Measurements from ENCODE around the gene CLRN1. TPM values are rescaled to one million over a fixed set of nuclear protein-coding genes. Genes with fewer than 3 reads are reported as not detected.

CLRN1 gene
- total RNA-seq, 6 experiments from 2014 or later = not detected

GRCh38 chr3:150960708-150961684 lies 11.5 kb downstream of the CLRN1 start:
- Mint-ChIP-seq H3K4me3 (no peak overlapping the region), H3K4me1 (ENCODE audit: low read depth) (no peaks in the 10 kb centered on the region), H3K27me3 (ENCODE audit: insufficient read depth) (peaks cover 20% of the 10 kb centered on the region), H3K36me3 (ENCODE audit: low read depth) (no peaks in the 10 kb centered on the region), H3K9me3 (no peaks in the 10 kb centered on the region), H3K27ac (no peak overlapping the region)
- no peak for DNase-seq
- TF ChIP-seq, protein P1, sequence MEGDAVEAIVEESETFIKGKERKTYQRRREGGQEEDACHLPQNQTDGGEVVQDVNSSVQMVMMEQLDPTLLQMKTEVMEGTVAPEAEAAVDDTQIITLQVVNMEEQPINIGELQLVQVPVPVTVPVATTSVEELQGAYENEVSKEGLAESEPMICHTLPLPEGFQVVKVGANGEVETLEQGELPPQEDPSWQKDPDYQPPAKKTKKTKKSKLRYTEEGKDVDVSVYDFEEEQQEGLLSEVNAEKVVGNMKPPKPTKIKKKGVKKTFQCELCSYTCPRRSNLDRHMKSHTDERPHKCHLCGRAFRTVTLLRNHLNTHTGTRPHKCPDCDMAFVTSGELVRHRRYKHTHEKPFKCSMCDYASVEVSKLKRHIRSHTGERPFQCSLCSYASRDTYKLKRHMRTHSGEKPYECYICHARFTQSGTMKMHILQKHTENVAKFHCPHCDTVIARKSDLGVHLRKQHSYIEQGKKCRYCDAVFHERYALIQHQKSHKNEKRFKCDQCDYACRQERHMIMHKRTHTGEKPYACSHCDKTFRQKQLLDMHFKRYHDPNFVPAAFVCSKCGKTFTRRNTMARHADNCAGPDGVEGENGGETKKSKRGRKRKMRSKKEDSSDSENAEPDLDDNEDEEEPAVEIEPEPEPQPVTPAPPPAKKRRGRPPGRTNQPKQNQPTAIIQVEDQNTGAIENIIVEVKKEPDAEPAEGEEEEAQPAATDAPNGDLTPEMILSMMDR (IDR thresholded peaks at IDR 0.05) = no peak

DNA sequence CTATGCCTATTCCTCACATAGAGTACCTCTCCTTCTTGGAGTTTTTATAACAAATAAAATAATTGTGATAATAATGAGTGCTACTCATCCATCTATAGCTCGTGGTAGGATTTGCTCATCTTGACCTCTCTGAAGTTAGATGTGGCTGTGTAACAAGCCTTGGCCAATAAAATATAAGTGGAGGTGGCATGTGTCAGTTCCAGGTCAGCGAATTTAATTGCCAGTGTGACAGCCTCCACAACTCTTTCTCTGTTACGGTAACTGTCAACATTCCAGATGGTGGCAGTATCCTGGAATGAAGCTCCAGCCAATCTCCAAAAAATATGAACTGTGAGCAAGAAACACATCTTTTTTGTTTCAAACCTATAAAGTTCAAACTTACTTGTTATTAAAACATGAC lies 13.8 kb downstream of the CLRN1 start:
- Mint-ChIP-seq H3K4me3 (no peak overlapping the region), H3K4me1 (ENCODE audit: low read depth) (no peaks in the 10 kb centered on the region), H3K36me3 (ENCODE audit: low read depth) (no peaks in the 10 kb centered on the region), H3K27me3 (ENCODE audit: insufficient read depth) (peaks cover 15% of the 10 kb centered on the region), H3K9me3 (no peaks in the 10 kb centered on the region), H3K27ac (no peak overlapping the region)
- DNase-seq = no peak
- TF ChIP-seq, protein P1 (IDR thresholded peaks at IDR 0.05) = no peak

- Mint-ChIP-seq H3K9me3 (no peaks in the 10 kb centered on the region), H3K27me3 (ENCODE audit: insufficient read depth) (peaks cover 15% of the 10 kb centered on the region), H3K4me3 (no peak overlapping the region), H3K36me3 (ENCODE audit: low read depth) (no peaks in the 10 kb centered on the region), H3K27ac (no peak overlapping the region), H3K4me1 (ENCODE audit: low read depth) (no peaks in the 10 kb centered on the region)
- TF ChIP-seq, protein P1 (IDR thresholded peaks at IDR 0.05) = no peak
- DNase-seq = peak; percentile 30
Observed at GRCh38 chr3:150956376-150956775, 16.2 kb downstream of the CLRN1 start.

GRCh38 chr3:150951923-150952322 lies 20.6 kb downstream of the CLRN1 start:
- Mint-ChIP-seq H3K4me3 (no peak overlapping the region), H3K36me3 (ENCODE audit: low read depth) (no peaks in the 10 kb centered on the region), H3K27ac (no peak overlapping the region), H3K9me3 (no peaks in the 10 kb centered on the region), H3K4me1 (ENCODE audit: low read depth) (no peaks in the 10 kb centered on the region), H3K27me3 (ENCODE audit: insufficient read depth) (peaks cover 1% of the 10 kb centered on the region)
- DNase-seq = no peak
- TF ChIP-seq, protein P1 (IDR thresholded peaks at IDR 0.05) = no peak

DNA sequence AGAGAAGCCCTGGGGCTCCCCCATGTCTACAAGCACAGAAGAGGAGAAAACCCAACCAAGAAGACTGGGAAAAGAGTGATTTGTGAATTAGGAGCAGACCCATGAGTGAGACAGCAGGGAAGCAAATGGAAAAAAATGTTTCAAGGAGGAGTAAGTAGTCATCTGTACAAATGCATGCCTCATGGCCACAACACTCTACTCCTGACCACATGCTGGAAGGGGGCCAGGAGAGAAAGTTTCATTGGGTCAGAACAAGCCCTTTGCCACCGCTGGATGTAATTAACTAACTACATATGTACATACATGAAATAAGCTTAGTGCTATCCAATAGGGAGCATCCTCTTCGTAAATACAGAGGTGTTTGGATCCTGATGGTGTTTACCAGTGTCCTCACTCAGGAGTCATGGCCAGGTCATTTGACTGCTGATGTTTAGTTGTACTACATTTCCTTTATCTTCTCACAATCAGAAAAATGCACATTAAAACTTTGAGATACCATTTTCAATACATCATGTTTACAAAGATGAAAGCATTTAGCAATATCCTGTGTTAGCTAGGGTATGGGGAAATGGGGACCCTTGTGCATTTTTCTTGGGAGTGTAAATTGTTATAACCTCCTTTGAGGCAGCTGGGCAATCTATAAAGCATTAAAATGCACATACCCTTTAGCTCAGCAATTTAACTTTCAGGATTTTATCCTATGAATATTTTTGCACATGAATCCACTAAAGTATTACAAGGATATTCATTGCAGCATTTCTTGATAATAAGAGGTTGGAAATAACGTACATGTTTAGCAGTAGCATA lies 27.1 kb downstream of the CLRN1 start:
- Mint-ChIP-seq H3K27ac (no peak overlapping the region), H3K9me3 (no peaks in the 10 kb centered on the region), H3K36me3 (ENCODE audit: low read depth) (no peaks in the 10 kb centered on the region), H3K4me1 (ENCODE audit: low read depth) (peaks cover 6% of the 10 kb centered on the region; the same call in 1 of the 2 replicates), H3K4me3 (no peak overlapping the region), H3K27me3 (ENCODE audit: insufficient read depth) (peaks cover 6% of the 10 kb centered on the region; the same call in 1 of the 2 replicates)
- DNase-seq = peak; percentile 49
- TF ChIP-seq, protein P1 (IDR thresholded peaks at IDR 0.05) = no peak
